Endodermal cell (in vitro differentiated cells): ENCODE measurements around the gene LUZP4. TPM values are rescaled to one million over a fixed set of nuclear protein-coding genes. Genes with fewer than 3 reads are reported as not detected.

Experiments
- DNase-seq: peaks from one replicate; pipeline ENCODE4 v3.0.0-alpha.2; 2017
- H3K27ac ChIP-seq: 2 replicates; pipeline ENCODE4 v1.5.1; 2013; ENCODE audit warnings: mild to moderate bottlenecking, low read depth, low read length, moderate library complexity
- H3K27me3 ChIP-seq: 2 replicates; pipeline ENCODE4 v1.6.1; 2013; ENCODE audit warnings: mild to moderate bottlenecking, low read length, moderate library complexity; ENCODE audit not compliant: insufficient read depth, control insufficient read depth, poor library complexity, severe bottlenecking
- H3K36me3 ChIP-seq: 2 replicates; pipeline ENCODE4 v1.7.0; 2013; ENCODE audit warnings: mild to moderate bottlenecking, low read length, moderate library complexity; ENCODE audit not compliant: control insufficient read depth, insufficient read depth
- H3K4me1 ChIP-seq: one replicate; pipeline ENCODE4 v1.7.0; 2013; ENCODE audit warnings: low read length; ENCODE audit not compliant: control insufficient read depth, insufficient read depth
- H3K4me3 ChIP-seq: 2 replicates; pipeline ENCODE4 v1.5.1; 2013; ENCODE audit warnings: mild to moderate bottlenecking, low read length, moderate library complexity
- H3K9ac ChIP-seq: 2 replicates; pipeline ENCODE4 v1.6.1; 2013; ENCODE audit warnings: mild to moderate bottlenecking, low read length, moderate library complexity; ENCODE audit not compliant: poor library complexity, severe bottlenecking; ENCODE audit errors: extremely low read depth
- H3K9me3 ChIP-seq: 2 replicates; pipeline ENCODE4 v1.6.1; 2013; ENCODE audit warnings: mild to moderate bottlenecking, low read length, moderate library complexity; ENCODE audit not compliant: control insufficient read depth
- H3K27ac Mint-ChIP-seq: 2 replicates; pipeline ENCODE4 v1.8.0; 2020; ENCODE audit warnings: mixed read lengths
- H3K27me3 Mint-ChIP-seq: 2 replicates; pipeline ENCODE4 v1.8.0; 2021; ENCODE audit warnings: mild to moderate bottlenecking, mixed read lengths; ENCODE audit not compliant: insufficient read depth
- H3K36me3 Mint-ChIP-seq: 2 replicates; pipeline ENCODE4 v1.8.0; 2020; ENCODE audit warnings: low read depth, mixed read lengths
- H3K4me1 Mint-ChIP-seq: 2 replicates; pipeline ENCODE4 v1.8.0; 2020; ENCODE audit warnings: mixed read lengths
- H3K4me3 Mint-ChIP-seq: 2 replicates; pipeline ENCODE4 v1.8.0; 2020; ENCODE audit warnings: mild to moderate bottlenecking, moderate library complexity, mixed read lengths
- H3K9me3 Mint-ChIP-seq: 2 replicates; pipeline ENCODE4 v1.8.0; 2020; ENCODE audit warnings: mild to moderate bottlenecking, mixed read lengths
- CTCF ChIP-seq: fragments of 200-600 bp; sonication (generic); conservative IDR thresholded peaks from 2 replicates; pipeline ENCODE4 v1.5.0; 2021; ENCODE audit warnings: antibody characterized with exemption, mild to moderate bottlenecking
- WGBS, 2 experiments: methylation state at CpG; one replicate each; pipeline versions ENCODE4 v1.1.5 to v1.1.7; 2013; ENCODE audit warnings: missing lambda C conversion rate in 2 of 2, mixed read lengths in 1 of 2; ENCODE audit not compliant: insufficient coverage in 1 of 2, insufficient read length in 1 of 2; 5-methylcytosine and 5-hydroxymethylcytosine counted together
- total RNA-seq, 2 donors: library from RNA; stranded (reverse); fragmentation: NEBNext Ultra II Directional in 1 of 2; extraction: Animal tissue kit (Norgen Biotek cat#: 25700) in 1 of 2; gene quantifications; 2 replicates in 1 of 2; 3 replicates in 1 of 2; pipeline ENCODE4 v1.2.1, GENCODE V29; 2021

The LUZP4 gene
- total RNA-seq, 2 donors from 2014 or later = not detected

- no peaks in the 10 kb centered on the region for H3K4me1 ChIP-seq
- Mint-ChIP-seq H3K4me1 (peaks cover 11% of the 10 kb centered on the region), H3K27me3 (no peaks in the 10 kb centered on the region), H3K36me3 (peaks cover 3% of the 10 kb centered on the region), H3K9me3 (peaks cover 15% of the 10 kb centered on the region), H3K27ac (no peak overlapping the region), H3K4me3 (no peak overlapping the region)
- 95% methylated on average over 5 of the region's 7 CpGs; no CpG with 5 or more reads in 1 of the 2 experiments for WGBS, 2 experiments
- H3K9me3 ChIP-seq = no peaks in the 10 kb centered on the region
- no peak overlapping the region for H3K27ac ChIP-seq
- H3K4me3 ChIP-seq = no peak overlapping the region
- H3K9ac ChIP-seq = no peak overlapping the region
- H3K27me3 ChIP-seq = no peaks in the 10 kb centered on the region
- DNase-seq = no peak
- H3K36me3 ChIP-seq = no peaks in the 10 kb centered on the region
- TF ChIP-seq CTCF = no peak
These were observed 59.1 kb downstream of the LUZP4 start for GRCh38 chrX:115348446-115349225.

GRCh38 chrX:115350711-115351381 lies 61.3 kb downstream of the LUZP4 start:
- Mint-ChIP-seq H3K27ac (no peak overlapping the region), H3K4me3 (no peak overlapping the region), H3K36me3 (peaks cover 3% of the 10 kb centered on the region), H3K9me3 (peaks cover 15% of the 10 kb centered on the region), H3K27me3 (peaks cover 2% of the 10 kb centered on the region), H3K4me1 (no peaks in the 10 kb centered on the region)
- H3K4me1 ChIP-seq = no peaks in the 10 kb centered on the region
- H3K36me3 ChIP-seq = no peaks in the 10 kb centered on the region
- TF ChIP-seq CTCF = no peak
- no peaks in the 10 kb centered on the region for H3K27me3 ChIP-seq
- H3K27ac ChIP-seq = no peak overlapping the region
- no peak for DNase-seq
- H3K4me3 ChIP-seq = no peak overlapping the region
- 90 to 100% methylated on average over 1 to 9 of the region's 10 CpGs for WGBS, 2 experiments
- no peaks in the 10 kb centered on the region for H3K9me3 ChIP-seq
- H3K9ac ChIP-seq = no peak overlapping the region

- Mint-ChIP-seq H3K9me3 (no peaks in the 10 kb centered on the region), H3K27me3 (peaks cover 9% of the 10 kb centered on the region), H3K4me1 (no peaks in the 10 kb centered on the region), H3K4me3 (no peak overlapping the region), H3K27ac (no peak overlapping the region), H3K36me3 (no peaks in the 10 kb centered on the region)
- no peak for DNase-seq
- Histone ChIP-seq H3K27ac (no peak overlapping the region), H3K9me3 (no peaks in the 10 kb centered on the region), H3K27me3 (no peaks in the 10 kb centered on the region), H3K4me3 (no peak overlapping the region), H3K4me1 (no peaks in the 10 kb centered on the region), H3K9ac (no peak overlapping the region), H3K36me3 (no peaks in the 10 kb centered on the region)
- 93 to 100% methylated on average over 1 to 3 of the region's 4 CpGs for WGBS, 2 experiments
- no peak for TF ChIP-seq CTCF
These were observed 66.9 kb downstream of the LUZP4 start for GRCh38 chrX:115356369-115356768.

Other genes with a start within 250 kb of the LUZP4 start
- not detected for gene RBMXL3, start 100.3 kb upstream of the LUZP4 start, total RNA-seq
- 1 to 10 TPM; 1.0 to 2.8 TPM for gene LRCH2, start 55.6 kb upstream of the LUZP4 start, total RNA-seq